ENCODE data around the gene TEKT5. TPM values are rescaled to one million over a fixed set of nuclear protein-coding genes. Genes with fewer than 3 reads are reported as not detected.
"Not testable (repeated sequence)": the region's sequence is repeated elsewhere in the genome, so short reads cannot be mapped to it uniquely, and the experiment has no call there.

The TEKT5 gene
- total and polyA plus RNA-seq, 4 experiments from 2014 or later: not detected

DNA sequence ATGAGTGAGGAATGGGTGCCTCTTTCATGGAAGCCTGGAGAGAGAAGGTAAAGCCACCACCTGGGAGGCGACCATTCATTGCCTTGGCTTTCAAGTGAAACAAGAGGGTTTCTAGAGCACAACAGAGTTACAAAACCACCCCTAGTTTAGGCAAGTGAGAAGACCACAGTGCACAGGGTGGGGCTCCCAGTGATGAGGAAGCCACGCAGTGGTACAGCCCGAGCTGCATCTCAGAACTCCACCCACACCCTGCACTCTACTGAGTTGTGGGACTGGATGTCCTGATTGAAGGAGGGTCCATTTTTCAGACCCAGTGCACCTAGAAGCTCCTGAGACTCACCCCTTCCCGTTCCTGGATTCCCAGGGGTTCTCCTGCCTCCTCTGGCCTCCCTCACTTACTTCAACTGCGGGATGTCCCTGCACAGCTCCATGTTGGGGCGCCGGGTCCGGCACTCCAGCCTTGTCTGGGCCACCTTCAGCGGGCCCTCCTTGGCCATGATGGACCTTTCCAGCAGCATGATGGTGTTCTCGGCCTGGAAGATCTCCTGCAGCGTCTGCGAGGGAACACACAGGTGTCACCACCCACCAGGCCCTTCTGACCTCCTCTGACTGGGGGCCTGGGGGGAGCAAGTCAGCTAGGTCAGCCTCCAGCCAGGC lies 59.2 kb downstream of the TEKT5 start:
- Histone ChIP-seq H3K4me1 (ENCODE audit: insufficient read depth, low read length) (no peaks in the 10 kb centered on the region), H3K27me3 (ENCODE audit: insufficient read depth, low read length) (no peaks in the 10 kb centered on the region), H3K27ac (ENCODE audit: low read depth, low read length) (no peak overlapping the region), H3K4me3 (ENCODE audit: low read length in 2 of 2) (no peak overlapping the region), H3K9me3 (ENCODE audit: control insufficient read depth in 1 of 2, low read length in 2 of 2) (no peaks in the 10 kb centered on the region), H3K36me3 (ENCODE audit: insufficient read depth, low read length) (no peaks in the 10 kb centered on the region)
- peaks cover 0 to 7% (median 0%) of the 10 kb centered on the region in 8 donors for H3K9me3 Mint-ChIP-seq
- CTCF ChIA-PET (ENCODE audit: partially characterized antibody): no interaction called here
- no peak for DNase-seq
- no peak overlapping the region for H3K4me3 Mint-ChIP-seq
- no peak overlapping the region for H3K27ac Mint-ChIP-seq
- H3K4me1 Mint-ChIP-seq: no peaks in the 10 kb centered on the region
- peaks cover 4 to 9% of the 10 kb centered on the region in 2 donors for H3K27me3 Mint-ChIP-seq
- POLR2A ChIA-PET (ENCODE audit: partially characterized antibody): no interaction called here
- no peaks in the 10 kb centered on the region for H3K36me3 Mint-ChIP-seq
- intact Hi-C loops (cut with micrococcal nuclease): no loop called here

DNA sequence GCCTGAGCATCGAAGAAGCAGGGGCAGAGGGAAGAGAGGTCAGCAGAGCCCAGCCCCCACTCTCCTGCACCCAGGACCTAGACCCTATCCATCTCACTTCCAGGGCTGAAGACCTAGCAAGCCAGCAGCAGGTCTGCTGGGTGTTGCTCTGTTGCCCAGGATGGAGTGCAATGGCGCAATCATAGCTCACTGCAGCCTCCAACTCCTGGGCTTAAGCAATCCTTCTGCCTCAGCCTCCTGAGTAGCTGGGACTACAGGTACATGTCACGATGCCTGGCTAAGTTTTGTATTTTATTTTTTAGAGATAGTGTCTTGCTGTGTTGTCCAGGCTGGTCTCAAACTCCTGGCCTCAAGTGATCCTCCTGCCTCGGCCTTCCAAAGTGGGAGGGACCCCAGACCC lies 61.3 kb downstream of the TEKT5 start:
- H3K9me3 ChIP-seq (ENCODE audit: control insufficient read depth in 1 of 2, low read length in 2 of 2); H3K4me1 ChIP-seq (ENCODE audit: insufficient read depth, low read length); H3K4me1 Mint-ChIP-seq; H3K27me3 ChIP-seq (ENCODE audit: insufficient read depth, low read length); H3K27ac Mint-ChIP-seq; H3K9me3 Mint-ChIP-seq; H3K27me3 Mint-ChIP-seq; POLR2A ChIA-PET (ENCODE audit: partially characterized antibody); DNase-seq; H3K27ac ChIP-seq (ENCODE audit: low read depth, low read length); H3K4me3 Mint-ChIP-seq; CTCF ChIA-PET (ENCODE audit: partially characterized antibody); intact Hi-C loops (cut with micrococcal nuclease); H3K36me3 ChIP-seq (ENCODE audit: insufficient read depth, low read length); H3K36me3 Mint-ChIP-seq; H3K4me3 ChIP-seq (ENCODE audit: low read length in 2 of 2): not testable (repeated sequence)

- no peak overlapping the region for H3K4me3 ChIP-seq (ENCODE audit: low read length in 2 of 2)
- H3K4me1 Mint-ChIP-seq: no peaks in the 10 kb centered on the region
- intact Hi-C loops (cut with micrococcal nuclease): no loop called here
- ChIA-PET POLR2A (ENCODE audit: partially characterized antibody) (no interaction called here), CTCF (ENCODE audit: partially characterized antibody) (no interaction called here)
- H3K4me1 ChIP-seq (ENCODE audit: insufficient read depth, low read length): no peaks in the 10 kb centered on the region
- no peaks in the 10 kb centered on the region for H3K36me3 ChIP-seq (ENCODE audit: insufficient read depth, low read length)
- H3K36me3 Mint-ChIP-seq: no peaks in the 10 kb centered on the region
- no peak for DNase-seq
- H3K27ac ChIP-seq (ENCODE audit: low read depth, low read length): no peak overlapping the region
- H3K9me3 ChIP-seq (ENCODE audit: control insufficient read depth in 1 of 2, low read length in 2 of 2): no peaks in the 10 kb centered on the region
- no peak overlapping the region for H3K4me3 Mint-ChIP-seq
- H3K27me3 ChIP-seq (ENCODE audit: insufficient read depth, low read length): no peaks in the 10 kb centered on the region
- H3K9me3 Mint-ChIP-seq: peaks cover 0 to 7% (median 0%) of the 10 kb centered on the region in 8 donors
- no peak overlapping the region for H3K27ac Mint-ChIP-seq
- H3K27me3 Mint-ChIP-seq: peaks cover 8 to 9% of the 10 kb centered on the region in 2 donors
These were observed 62.8 kb downstream of the TEKT5 start for GRCh38 chr16:10631886-10632285.

DNA sequence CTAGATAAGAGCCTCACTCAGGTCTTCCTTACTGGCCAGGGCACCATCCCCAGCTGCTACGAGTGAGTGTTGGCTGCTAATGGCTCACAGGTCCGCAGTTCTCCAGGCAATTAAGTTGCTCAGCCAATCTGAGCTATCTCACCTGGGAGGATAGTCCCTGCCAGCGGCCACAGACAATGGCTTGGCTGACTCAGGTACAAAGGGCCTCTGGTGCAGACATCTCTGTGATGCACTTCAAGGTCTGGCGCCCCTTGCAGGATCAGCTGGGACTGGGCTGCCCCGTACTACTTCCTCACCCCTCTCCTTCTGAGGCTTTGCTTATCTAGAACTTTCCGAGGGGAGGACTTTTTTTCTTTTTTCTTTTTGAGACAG lies 65.2 kb downstream of the TEKT5 start:
- ChIA-PET POLR2A (ENCODE audit: partially characterized antibody) (no interaction called here), CTCF (ENCODE audit: partially characterized antibody) (no interaction called here)
- Histone ChIP-seq H3K36me3 (ENCODE audit: insufficient read depth, low read length) (no peaks in the 10 kb centered on the region), H3K9me3 (ENCODE audit: control insufficient read depth in 1 of 2, low read length in 2 of 2) (no peaks in the 10 kb centered on the region), H3K4me1 (ENCODE audit: insufficient read depth, low read length) (no peaks in the 10 kb centered on the region), H3K27ac (ENCODE audit: low read depth, low read length) (no peak overlapping the region), H3K27me3 (ENCODE audit: insufficient read depth, low read length) (no peaks in the 10 kb centered on the region), H3K4me3 (ENCODE audit: low read length in 2 of 2) (no peak overlapping the region)
- no peak for DNase-seq
- H3K27ac Mint-ChIP-seq: no peak overlapping the region
- no peak overlapping the region for H3K4me3 Mint-ChIP-seq
- H3K27me3 Mint-ChIP-seq: peaks cover 9 to 10% of the 10 kb centered on the region in 2 donors
- H3K4me1 Mint-ChIP-seq: no peaks in the 10 kb centered on the region
- H3K9me3 Mint-ChIP-seq: peaks cover 0 to 7% (median 0%) of the 10 kb centered on the region in 8 donors
- intact Hi-C loops (cut with micrococcal nuclease): no loop called here
- H3K36me3 Mint-ChIP-seq: no peaks in the 10 kb centered on the region

- POLR2A ChIA-PET (ENCODE audit: partially characterized antibody): no interaction called here
- Mint-ChIP-seq H3K9me3 (no peaks in the 10 kb centered on the region), H3K4me1 (no peaks in the 10 kb centered on the region), H3K36me3 (no peaks in the 10 kb centered on the region), H3K27me3 (peaks cover 6% of the 10 kb centered on the region in 2 donors), H3K4me3 (no peak overlapping the region), H3K27ac (no peak overlapping the region)
- no peak for DNase-seq
- no peaks in the 10 kb centered on the region for H3K36me3 ChIP-seq (ENCODE audit: insufficient read depth, low read length)
- H3K4me3 ChIP-seq (ENCODE audit: low read length in 2 of 2): no peak overlapping the region
- no peak overlapping the region for H3K27ac ChIP-seq (ENCODE audit: low read depth, low read length)
- intact Hi-C loops (cut with micrococcal nuclease): no loop called here
- H3K4me1 ChIP-seq (ENCODE audit: insufficient read depth, low read length): no peaks in the 10 kb centered on the region
- no peaks in the 10 kb centered on the region for H3K9me3 ChIP-seq (ENCODE audit: control insufficient read depth in 1 of 2, low read length in 2 of 2)
- H3K27me3 ChIP-seq (ENCODE audit: insufficient read depth, low read length): no peaks in the 10 kb centered on the region
- CTCF ChIA-PET (ENCODE audit: partially characterized antibody): no interaction called here
These were observed 69.0 kb downstream of the TEKT5 start for GRCh38 chr16:10625595-10626357.

DNA sequence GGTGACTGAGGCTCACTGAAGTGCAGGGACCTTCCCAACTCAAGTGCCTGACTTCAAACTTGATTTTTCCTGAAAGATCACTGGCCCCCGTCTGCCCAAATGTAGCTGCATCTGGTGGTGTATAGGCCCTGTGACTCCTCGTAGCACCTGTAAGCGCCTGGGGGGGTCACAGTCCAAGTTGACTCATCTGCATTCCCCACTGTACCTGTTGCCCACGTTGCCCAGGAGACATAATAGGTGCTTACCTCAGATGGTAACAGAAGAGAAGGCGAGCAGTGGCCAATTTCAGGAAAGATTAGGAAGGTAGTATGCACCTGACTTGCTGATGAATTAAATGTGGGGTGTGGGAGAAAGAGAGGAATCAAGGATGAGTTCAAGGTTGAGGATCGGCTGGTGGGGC lies 70.2 kb downstream of the TEKT5 start:
- H3K27ac ChIP-seq (ENCODE audit: low read depth, low read length): no peak overlapping the region
- H3K27me3 ChIP-seq (ENCODE audit: insufficient read depth, low read length): no peaks in the 10 kb centered on the region
- intact Hi-C loops (cut with micrococcal nuclease): no loop called here
- ChIA-PET CTCF (ENCODE audit: partially characterized antibody) (no interaction called here), POLR2A (ENCODE audit: partially characterized antibody) (no interaction called here)
- Mint-ChIP-seq H3K36me3 (no peaks in the 10 kb centered on the region), H3K27ac (no peak overlapping the region), H3K4me1 (no peaks in the 10 kb centered on the region), H3K4me3 (no peak overlapping the region), H3K9me3 (no peaks in the 10 kb centered on the region), H3K27me3 (peaks cover 8 to 13% of the 10 kb centered on the region in 2 donors)
- no peaks in the 10 kb centered on the region for H3K36me3 ChIP-seq (ENCODE audit: insufficient read depth, low read length)
- H3K9me3 ChIP-seq (ENCODE audit: control insufficient read depth in 1 of 2, low read length in 2 of 2): no peaks in the 10 kb centered on the region
- DNase-seq: no peak
- H3K4me3 ChIP-seq (ENCODE audit: low read length in 2 of 2): no peak overlapping the region
- H3K4me1 ChIP-seq (ENCODE audit: insufficient read depth, low read length): no peaks in the 10 kb centered on the region

DNA sequence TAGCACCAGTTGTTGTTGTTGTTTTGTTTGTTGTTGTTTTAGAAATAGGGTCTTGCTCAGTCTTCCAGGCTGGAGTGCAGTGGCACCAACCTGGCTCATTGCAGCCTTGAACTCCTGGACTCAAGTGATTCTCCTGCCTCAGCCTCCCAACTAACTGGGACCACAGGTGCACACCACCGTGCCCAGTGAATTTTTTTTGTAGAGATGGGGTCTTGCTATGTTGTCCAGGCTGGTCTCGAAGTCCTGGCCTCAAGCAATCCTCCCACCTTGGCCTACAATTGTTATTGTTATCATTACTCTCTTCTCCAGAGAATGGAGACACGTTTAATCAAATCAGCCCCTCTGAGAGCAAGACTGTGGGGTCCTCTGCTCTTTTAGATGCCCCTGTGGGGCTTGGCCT lies 71.7 kb downstream of the TEKT5 start:
- no peaks in the 10 kb centered on the region for H3K36me3 Mint-ChIP-seq
- H3K27me3 Mint-ChIP-seq: peaks cover 8 to 17% of the 10 kb centered on the region in 2 donors
- H3K27ac Mint-ChIP-seq: no peak overlapping the region

More for the DNA sequence above, 71.7 kb downstream of the TEKT5 start:
- H3K9me3 Mint-ChIP-seq: peaks cover 0 to 2% (median 0%) of the 10 kb centered on the region in 8 donors
- no peaks in the 10 kb centered on the region for H3K4me1 Mint-ChIP-seq
- ChIA-PET CTCF (ENCODE audit: partially characterized antibody) (no interaction called here), POLR2A (ENCODE audit: partially characterized antibody) (no interaction called here)
- Histone ChIP-seq H3K36me3 (ENCODE audit: insufficient read depth, low read length) (no peaks in the 10 kb centered on the region), H3K4me3 (ENCODE audit: low read length in 2 of 2) (no peak overlapping the region), H3K27me3 (ENCODE audit: insufficient read depth, low read length) (no peaks in the 10 kb centered on the region), H3K9me3 (ENCODE audit: control insufficient read depth in 1 of 2, low read length in 2 of 2) (no peaks in the 10 kb centered on the region), H3K4me1 (ENCODE audit: insufficient read depth, low read length) (no peaks in the 10 kb centered on the region), H3K27ac (ENCODE audit: low read depth, low read length) (no peak overlapping the region)
- intact Hi-C loops (cut with micrococcal nuclease): no loop called here
- no peak overlapping the region for H3K4me3 Mint-ChIP-seq
- no peak for DNase-seq

Measured in CD4-positive, alpha-beta memory T cell (primary cell).